ENCODE data around the gene CALM1. TPM values are rescaled to one million over a fixed set of nuclear protein-coding genes. Genes with fewer than 3 reads are reported as not detected.

CALM1 gene
- total RNA-seq, 2 donors from 2014 or later, result 423 to 503 TPM

DNA sequence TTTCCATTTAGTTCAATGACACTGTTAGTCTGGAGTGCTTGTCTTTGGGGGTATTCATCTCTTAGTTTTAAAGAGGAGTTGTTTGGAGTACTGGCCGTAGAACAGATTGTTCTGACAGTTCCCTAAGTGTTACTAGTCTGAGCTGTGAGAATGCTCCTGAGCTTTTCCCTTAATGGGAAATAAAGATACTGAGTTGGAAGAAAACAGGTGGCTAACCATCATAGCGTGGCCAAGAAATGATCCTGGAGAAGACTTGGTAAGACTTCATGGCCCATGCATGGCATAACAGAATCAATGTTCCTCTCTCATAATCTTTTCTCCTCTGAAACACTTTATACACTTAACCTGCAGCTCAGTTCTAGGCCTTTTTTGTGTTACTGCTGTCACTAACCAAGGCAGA lies 6.2 kb downstream of the CALM1 start:
- Mint-ChIP-seq H3K27ac (peak overlapping the region; percentile 39), H3K4me3 (no peak overlapping the region), H3K27me3 (ENCODE audit: insufficient read depth) (no peaks in the 10 kb centered on the region), H3K9me3 (no peaks in the 10 kb centered on the region), H3K4me1 (peaks cover 13% of the 10 kb centered on the region), H3K36me3 (ENCODE audit: low read depth) (peaks cover 62% of the 10 kb centered on the region)
- Histone ChIP-seq H3K4me3 (ENCODE audit: low read length) (no peak overlapping the region), H3K9me3 (ENCODE audit: control insufficient read depth, low read length) (no peaks in the 10 kb centered on the region), H3K9ac (ENCODE audit: extremely low read depth, low read length, poor library complexity, severe bottlenecking) (no peak overlapping the region), H3K27me3 (ENCODE audit: control insufficient read depth, insufficient read depth, low read length, poor library complexity, severe bottlenecking) (no peaks in the 10 kb centered on the region), H3K4me1 (ENCODE audit: control insufficient read depth, insufficient read depth, low read length) (peaks cover 3% of the 10 kb centered on the region), H3K36me3 (ENCODE audit: control insufficient read depth, insufficient read depth, low read length) (peaks cover 68% of the 10 kb centered on the region), H3K27ac (ENCODE audit: low read depth, low read length) (no peak overlapping the region)
- 91 to 94% methylated on average over 2 of the region's 2 CpGs for WGBS, 2 experiments (ENCODE audit: insufficient coverage in 1 of 2, insufficient read length in 1 of 2)
- TF ChIP-seq CTCF (conservative IDR thresholded peaks at IDR 0.05), result no peak
- no peak for DNase-seq

- H3K27ac ChIP-seq (ENCODE audit: low read depth, low read length), result no peak overlapping the region
- no peak overlapping the region for H3K4me3 Mint-ChIP-seq
- H3K4me1 Mint-ChIP-seq, result peaks cover 5% of the 10 kb centered on the region
- no peak for DNase-seq
- TF ChIP-seq CTCF (conservative IDR thresholded peaks at IDR 0.05), result no peak
- no peak overlapping the region for H3K4me3 ChIP-seq (ENCODE audit: low read length)
- no peak overlapping the region for H3K27ac Mint-ChIP-seq
- no peaks in the 10 kb centered on the region for H3K27me3 Mint-ChIP-seq (ENCODE audit: insufficient read depth)
- peaks cover 57% of the 10 kb centered on the region for H3K36me3 Mint-ChIP-seq (ENCODE audit: low read depth)
- peaks cover 63% of the 10 kb centered on the region for H3K36me3 ChIP-seq (ENCODE audit: control insufficient read depth, insufficient read depth, low read length)
- WGBS, 2 experiments (ENCODE audit: insufficient coverage in 1 of 2, insufficient read length in 1 of 2), result 96 to 100% methylated on average over 3 to 9 of the region's 9 CpGs
- H3K9me3 ChIP-seq (ENCODE audit: control insufficient read depth, low read length), result no peaks in the 10 kb centered on the region
- no peak overlapping the region for H3K9ac ChIP-seq (ENCODE audit: extremely low read depth, low read length, poor library complexity, severe bottlenecking)
- no peaks in the 10 kb centered on the region for H3K27me3 ChIP-seq (ENCODE audit: control insufficient read depth, insufficient read depth, low read length, poor library complexity, severe bottlenecking)
- H3K9me3 Mint-ChIP-seq, result no peaks in the 10 kb centered on the region
- peaks cover under 1% of the 10 kb centered on the region for H3K4me1 ChIP-seq (ENCODE audit: control insufficient read depth, insufficient read depth, low read length)
Measured at GRCh38 chr14:90405101-90405500, 8.3 kb downstream of the CALM1 start.

DNA sequence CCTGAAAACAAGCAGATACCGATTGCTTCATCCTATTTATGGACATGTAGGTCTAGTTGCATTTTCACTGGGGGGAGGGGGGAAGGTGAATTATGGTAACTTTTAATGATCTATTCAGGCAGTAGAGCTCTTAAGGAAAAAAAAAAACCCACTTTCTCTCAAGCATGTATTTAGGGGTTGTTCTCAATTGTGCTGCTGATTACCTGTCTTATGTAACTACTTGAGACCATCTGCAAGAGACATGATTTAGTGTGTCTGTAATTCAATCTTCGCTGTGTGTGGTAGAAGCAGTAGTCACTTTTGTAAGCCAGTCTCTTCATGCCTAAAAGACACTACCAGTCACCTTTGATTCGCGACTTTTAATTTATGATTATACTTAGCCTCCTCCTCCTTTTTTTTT lies 8.9 kb downstream of the CALM1 start:
- H3K4me3 Mint-ChIP-seq, result no peak overlapping the region
- no peak for TF ChIP-seq CTCF (conservative IDR thresholded peaks at IDR 0.05)
- peak overlapping the region; percentile 27 for H3K27ac Mint-ChIP-seq
- Histone ChIP-seq H3K36me3 (ENCODE audit: control insufficient read depth, insufficient read depth, low read length) (peaks cover 57% of the 10 kb centered on the region), H3K27ac (ENCODE audit: low read depth, low read length) (no peak overlapping the region), H3K9ac (ENCODE audit: extremely low read depth, low read length, poor library complexity, severe bottlenecking) (no peak overlapping the region), H3K4me3 (ENCODE audit: low read length) (no peak overlapping the region), H3K27me3 (ENCODE audit: control insufficient read depth, insufficient read depth, low read length, poor library complexity, severe bottlenecking) (no peaks in the 10 kb centered on the region), H3K9me3 (ENCODE audit: control insufficient read depth, low read length) (no peaks in the 10 kb centered on the region), H3K4me1 (ENCODE audit: control insufficient read depth, insufficient read depth, low read length) (no peaks in the 10 kb centered on the region)
- no peaks in the 10 kb centered on the region for H3K27me3 Mint-ChIP-seq (ENCODE audit: insufficient read depth)
- peaks cover 5% of the 10 kb centered on the region for H3K4me1 Mint-ChIP-seq
- no peak for DNase-seq
- no peaks in the 10 kb centered on the region for H3K9me3 Mint-ChIP-seq
- H3K36me3 Mint-ChIP-seq (ENCODE audit: low read depth), result peaks cover 50% of the 10 kb centered on the region
- WGBS, 2 experiments (ENCODE audit: insufficient coverage in 1 of 2, insufficient read length in 1 of 2), result 97 to 100% methylated on average over 1 to 4 of the region's 4 CpGs

Measured in endodermal cell (in vitro differentiated cells).